HG03139 (cell line): ENCODE measurements around the gene CCDC116.
"Not testable (repeated sequence)": the region's sequence is repeated elsewhere in the genome, so short reads cannot be mapped to it uniquely, and the experiment has no call there.

Experiments
- ATAC-seq: cut with Tn5 transposase; IDR thresholded peaks from one replicate; pipeline ENCODE4 v1.9.1; 2021; ENCODE audit not compliant: unreplicated experiment

CCDC116 gene

GRCh38 chr22:21632237-21632895 is at the start of gene CCDC116:
TSS of gene CCDC116 (plus strand) at chr22:21632760. CDS start at chr22:21633182, 422 bp downstream.
- ATAC-seq, result no peak

GRCh38 chr22:21582801-21583740 is 49.5 kb upstream of the CCDC116 start:
- no peak for ATAC-seq

- no peak for ATAC-seq
Measured at GRCh38 chr22:21585389-21585788, 47.2 kb upstream of the CCDC116 start.

GRCh38 chr22:21587803-21588611 is 44.6 kb upstream of the CCDC116 start:
- peak; percentile 64 for ATAC-seq

GRCh38 chr22:21589396-21589795 is 43.2 kb upstream of the CCDC116 start:
- no peak for ATAC-seq

GRCh38 chr22:21590809-21591641 is 41.5 kb upstream of the CCDC116 start:
- ATAC-seq, result no peak

- ATAC-seq, result no peak
Measured at GRCh38 chr22:21591695-21592094, 40.9 kb upstream of the CCDC116 start.

GRCh38 chr22:21592422-21592821 is 40.1 kb upstream of the CCDC116 start:
- no peak for ATAC-seq

- ATAC-seq, result no peak
Measured at GRCh38 chr22:21593406-21594232, 38.9 kb upstream of the CCDC116 start.

GRCh38 chr22:21594865-21595452 is 37.6 kb upstream of the CCDC116 start:
- ATAC-seq, result no peak

GRCh38 chr22:21596356-21597135 is 36.0 kb upstream of the CCDC116 start:
- ATAC-seq, result not testable (repeated sequence)

- ATAC-seq, result no peak
Measured at GRCh38 chr22:21598302-21598701, 34.3 kb upstream of the CCDC116 start.

GRCh38 chr22:21599053-21599893 is 33.3 kb upstream of the CCDC116 start:
- ATAC-seq, result no peak

GRCh38 chr22:21602579-21602978 is 30.0 kb upstream of the CCDC116 start:
- no peak for ATAC-seq

- no peak for ATAC-seq
Measured at GRCh38 chr22:21603973-21604372, 28.6 kb upstream of the CCDC116 start.

GRCh38 chr22:21605887-21606564 is 26.5 kb upstream of the CCDC116 start:
- ATAC-seq, result no peak

GRCh38 chr22:21606775-21607174 is 25.8 kb upstream of the CCDC116 start:
- no peak for ATAC-seq
